K562 (cell line): ENCODE results near the gene ZNF598. TPM values are rescaled to one million over a fixed set of nuclear protein-coding genes. Genes with fewer than 3 reads are reported as not detected.
A peak's percentile ranks its signal among the peaks of the same experiment; 100 is the strongest.

Experiments
- ATAC-seq: fragments of 200-7000 bp; cut with Tn5 transposase; 3 replicates; pipeline ENCODE4 v1.9.1; 2020; ENCODE audit warnings: moderate library complexity
- BruUV-seq: library from RNA; stranded (reverse); fragments of 400-500 nt; replicated peaks from 2 replicates; lab custom pipeline; 2021; lab: Mats Ljungman, UMichigan
- CTCF ChIA-PET: fragments of 300-600 bp; formaldehyde crosslinking; extraction: SDS; loops from one replicate; lab custom pipeline; 2021; ENCODE audit warnings: low intra/inter-chr PET ratio; lab: Yijun Ruan, JAX
- POLR2A ChIA-PET: fragments of 300-600, 350-650 bp; sonication (Branson Sonifier 250); formaldehyde crosslinking; extraction: SDS; loops from one replicate; lab custom pipeline; 2021; ENCODE audit warnings: antibody characterized with exemption, inconsistent platforms; lab: Yijun Ruan, JAX
- DNase-seq, 4 experiments: peaks; one replicate each; pipeline versions ENCODE4 v3.0.0 to v3.0.0-alpha.2; 2011 to 2018; ENCODE audit warnings: low spot score in 3 of 4, mixed read lengths in 3 of 4; ENCODE audit errors: extremely low read depth in 1 of 4
- FAIRE-seq: peaks from 2 replicates; lab custom pipeline; 2011; peaks lifted over from hg19 to GRCh38; lab: Jason Lieb, UNC
- H2AFZ ChIP-seq: 2 replicates; pipeline ENCODE4 v1.6.0; 2011; ENCODE audit warnings: low read depth, low read length, control low read depth, inconsistent platforms
- H3K27ac ChIP-seq: fragments of 200-600 bp; 3 replicates; pipeline ENCODE4 v1.8.0; 2011; ENCODE audit warnings: low read depth, mild to moderate bottlenecking, control low read depth, inconsistent platforms, low read length, moderate library complexity, mixed read lengths; ENCODE audit errors: extremely low read depth
- H3K27me3 ChIP-seq, 2 experiments: fragments of 300-600 bp in 1 of 2; 2 replicates in 1 of 2; 3 replicates in 1 of 2; pipeline versions ENCODE4 v1.6.0 to v1.8.0; 2011; ENCODE audit warnings: inconsistent platforms in 2 of 2, low read length in 2 of 2, mild to moderate bottlenecking in 1 of 2, mixed read lengths in 1 of 2, moderate library complexity in 1 of 2; ENCODE audit not compliant: control insufficient read depth in 2 of 2, insufficient read depth in 2 of 2
- H3K36me3 ChIP-seq: fragments of 300-600 bp; 3 replicates; pipeline ENCODE4 v1.8.0; 2011; ENCODE audit warnings: mild to moderate bottlenecking, low read length, inconsistent platforms; ENCODE audit not compliant: control insufficient read depth, insufficient read depth
- H3K4me1 ChIP-seq, 2 experiments: fragments of 200-600 bp in 1 of 2; replicated peaks in 1 of 2; 2 replicates in 1 of 2; 3 replicates in 1 of 2; pipeline versions ENCODE4 v1.5.1 to v1.8.0; 2011; ENCODE audit warnings: inconsistent platforms in 2 of 2, low read length in 2 of 2, mild to moderate bottlenecking in 1 of 2, mixed read lengths in 1 of 2, moderate library complexity in 1 of 2; ENCODE audit not compliant: control insufficient read depth in 2 of 2, insufficient read depth in 2 of 2
- H3K4me2 ChIP-seq: 2 replicates; pipeline ENCODE4 v1.6.1; 2011; ENCODE audit warnings: low read length, control low read depth, inconsistent platforms, mixed read lengths; ENCODE audit not compliant: insufficient read depth
- H3K4me3 ChIP-seq: fragments of 200-600 bp; sonication (generic), shearing (Covaris generic); 2 replicates; pipeline ENCODE4 v1.5.1; 2016; ENCODE audit warnings: control low read depth, inconsistent platforms
- H3K79me2 ChIP-seq: fragments of 200-600 bp; 3 replicates; pipeline ENCODE4 v1.8.0; 2011; ENCODE audit warnings: low read length, inconsistent platforms; ENCODE audit not compliant: control insufficient read depth, insufficient read depth
- H3K9ac ChIP-seq, 2 experiments: 2 replicates each; pipeline versions ENCODE4 v1.6.0 to v1.6.1; 2011; ENCODE audit warnings: low read depth in 2 of 2, low read length in 2 of 2, control low read depth in 1 of 2, inconsistent platforms in 1 of 2, mild to moderate bottlenecking in 1 of 2, mixed read lengths in 1 of 2; ENCODE audit not compliant: insufficient read depth in 1 of 2
- H3K9me1 ChIP-seq: one replicate; pipeline ENCODE4 v1.6.0; 2011; ENCODE audit warnings: inconsistent platforms, mild to moderate bottlenecking, low read length, moderate library complexity; ENCODE audit not compliant: control insufficient read depth, insufficient read depth
- H3K9me3 ChIP-seq: replicated peaks from 2 replicates; pipeline ENCODE4 v1.5.1; 2011; ENCODE audit warnings: low read depth, low read length, inconsistent platforms; ENCODE audit not compliant: control insufficient read depth, insufficient read depth
- H4K20me1 ChIP-seq: replicated peaks from 2 replicates; pipeline ENCODE4 v1.6.1; 2011; ENCODE audit warnings: low read length, inconsistent platforms, mixed read lengths; ENCODE audit not compliant: control insufficient read depth, insufficient read depth
- POLR2G ChIP-seq: fragments of 200-400 bp; formaldehyde crosslinking; IDR thresholded peaks from 2 replicates; pipeline ENCODE4 v1.6.1; 2017; ENCODE audit warnings: low read depth, mild to moderate bottlenecking, antibody characterized with exemption, low read length, moderate library complexity
- YY1 ChIP-seq, 3 experiments: IDR thresholded peaks; 2 replicates each; pipeline ENCODE4 v1.6.1; 2011; ENCODE audit warnings: low read length in 2 of 3, mild to moderate bottlenecking in 2 of 3, moderate library complexity in 2 of 3, borderline replicate concordance in 1 of 3, control low read depth in 1 of 3, low read depth in 1 of 3; ENCODE audit not compliant: insufficient read depth in 3 of 3, insufficient replicate concordance in 2 of 3, control insufficient read depth in 1 of 3, insufficient read length in 1 of 3; ENCODE audit errors: extremely low read depth in 1 of 3
- WGBS: fragments of 100-300 bp; shearing (Covaris generic); methylation state at CpG from one replicate; pipeline ENCODE4 v1.1.6; 2016; ENCODE audit warnings: low coverage, mixed read lengths; ENCODE audit not compliant: insufficient coverage; ENCODE audit errors: missing lambda C conversion rate; 5-methylcytosine and 5-hydroxymethylcytosine counted together
- in situ Hi-C: fragments of 300-500 bp; cut with MboI; formaldehyde crosslinking; loops from 4 replicates; pipeline ENCODE4 v1.15.0; 2018; ENCODE audit warnings: inconsistent platforms, mixed read lengths
- intact Hi-C: fragments of 100-400 bp; cut with micrococcal nuclease; formaldehyde crosslinking; loops from 2 replicates; pipeline ENCODE4 v1.14.2; 2022
- polyA plus RNA-seq, 8 experiments: library from polyadenylated mRNA; depleted of rRNA in 4 of 8; stranded (reverse) in 5 of 8; unstranded in 3 of 8; fragments of >200 nt; fragmentation: Nextera tagmentation in 2 of 8; fragmentation: Illumina TruSeq in 1 of 8; extraction: Ambion mirVana in 2 of 8; extraction: Trizol in 1 of 8; gene quantifications; 2 replicates each; pipeline versions ENCODE4 v1.2.1 to v1.2.3, GENCODE V29; 2011 to 2014; ENCODE audit warnings: inconsistent platforms in 1 of 8, missing spikeins in 1 of 8
- total RNA-seq, 7 experiments: library from RNA; depleted of rRNA in 6 of 7; stranded (reverse); fragments of >200 nt in 6 of 7; fragmentation: Illumina TruSeq in 2 of 7; extraction: Trizol in 2 of 7; gene quantifications; 2 replicates each; pipeline versions ENCODE4 v1.2.1 to v1.2.3, GENCODE V29; 2011 to 2021; ENCODE audit warnings: low replicate concordance in 1 of 7

Gene ZNF598
- total and polyA plus RNA-seq, 9 of the 15 experiments (the other 6 are each of a cell fraction or from before 2014, with no cell fraction given): 0.11 to 115 (median 29.6) TPM

GRCh38 chr16:1973461-1974156, 36.0 kb downstream of the ZNF598 start:
- FAIRE-seq: no peak
- in situ Hi-C loops: no loop called here
- CTCF ChIA-PET: no interaction called here
- TF ChIP-seq YY1 (IDR thresholded peaks at IDR 0.05; ENCODE audit: borderline replicate concordance in 1 of 3, control insufficient read depth in 1 of 3, extremely low read depth in 1 of 3, insufficient read depth in 3 of 3, insufficient read length in 1 of 3, insufficient replicate concordance in 2 of 3, low read depth in 1 of 3, low read length in 2 of 3) (no peak), POLR2G (peak; percentile 21; the same call in 1 of the 2 replicates)
- TF ChIP-seq, all 486 proteins: peak for 1
- Histone ChIP-seq H3K36me3 (peaks cover 53% of the 10 kb centered on the region; the same call in 2 of the 3 replicates), H3K9me1 (no peaks in the 10 kb centered on the region), H3K4me2 (no peak overlapping the region), H3K9me3 (no peaks in the 10 kb centered on the region), H3K4me1 (peaks cover 7 to 76% of the 10 kb centered on the region in 2 experiments; a peak in 4 of 5 replicates), H4K20me1 (no peaks in the 10 kb centered on the region), H3K9ac (peak overlapping the region in 1 of 2 experiments; percentile 56; a peak in 2 of 4 replicates), H3K27me3 (no peaks in the 10 kb centered on the region), H3K79me2 (peaks cover 38% of the 10 kb centered on the region), H3K27ac (no peak overlapping the region), H2AFZ (no peak overlapping the region), H3K4me3 (peak overlapping the region; percentile 8; the same call in 1 of the 2 replicates)
- no peak for ATAC-seq
- POLR2A ChIA-PET: interaction anchor here (1.4 to 1.8 kb wide), 2 partner anchors 9 to 18 kb away, joined by 3 to 10 read pairs; partner anchors contain the start of gene RPS2
- intact Hi-C loops: no loop called here
- no TSS peak for BruUV-seq
- DNase-seq: no peak
- 83% methylated on average over 10 of the region's 16 CpGs for WGBS
